NB4 (cell line): Measurements from ENCODE around the gene ASCC3.

Source experiments
- MYC ChIP-seq: IDR thresholded peaks from 2 replicates; pipeline ENCODE4 v1.6.1; 2011; ENCODE audit warnings: low read depth, low read length
- POLR2A ChIP-seq: IDR thresholded peaks from 2 replicates; pipeline ENCODE4 v1.6.1; 2011; ENCODE audit warnings: mild to moderate bottlenecking; ENCODE audit not compliant: insufficient read length; ENCODE audit errors: extremely low read depth
- TF ChIP-seq, protein P1 (sequence below): IDR thresholded peaks from one replicate; pipeline ENCODE4 v1.5.1; 2012; ENCODE audit warnings: low read depth, low read length
- TF ChIP-seq, protein P2 (sequence below): IDR thresholded peaks from 2 replicates; pipeline ENCODE4 v1.6.1; 2011; ENCODE audit warnings: low read depth, low read length

DNA sequence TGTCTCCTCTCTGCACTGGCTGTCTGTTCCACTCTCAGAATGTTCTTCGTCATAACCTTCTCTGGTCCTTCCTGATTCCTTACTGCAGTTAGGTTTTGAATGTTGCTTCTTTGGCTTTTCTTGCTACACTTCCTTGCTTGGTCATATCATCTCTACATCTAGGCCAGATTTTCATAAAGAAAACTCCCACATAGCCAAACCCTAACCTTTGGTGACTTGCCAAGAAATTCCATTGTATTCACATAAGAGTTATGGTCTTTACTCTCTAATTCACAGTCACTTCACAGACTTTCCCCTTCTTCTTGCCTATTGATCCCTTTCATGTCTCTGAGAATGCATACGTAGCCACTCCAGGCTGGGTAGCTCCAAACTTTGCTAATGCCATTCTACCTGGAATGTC is 374.5 kb downstream of the ASCC3 start:
- TF ChIP-seq, protein P1, sequence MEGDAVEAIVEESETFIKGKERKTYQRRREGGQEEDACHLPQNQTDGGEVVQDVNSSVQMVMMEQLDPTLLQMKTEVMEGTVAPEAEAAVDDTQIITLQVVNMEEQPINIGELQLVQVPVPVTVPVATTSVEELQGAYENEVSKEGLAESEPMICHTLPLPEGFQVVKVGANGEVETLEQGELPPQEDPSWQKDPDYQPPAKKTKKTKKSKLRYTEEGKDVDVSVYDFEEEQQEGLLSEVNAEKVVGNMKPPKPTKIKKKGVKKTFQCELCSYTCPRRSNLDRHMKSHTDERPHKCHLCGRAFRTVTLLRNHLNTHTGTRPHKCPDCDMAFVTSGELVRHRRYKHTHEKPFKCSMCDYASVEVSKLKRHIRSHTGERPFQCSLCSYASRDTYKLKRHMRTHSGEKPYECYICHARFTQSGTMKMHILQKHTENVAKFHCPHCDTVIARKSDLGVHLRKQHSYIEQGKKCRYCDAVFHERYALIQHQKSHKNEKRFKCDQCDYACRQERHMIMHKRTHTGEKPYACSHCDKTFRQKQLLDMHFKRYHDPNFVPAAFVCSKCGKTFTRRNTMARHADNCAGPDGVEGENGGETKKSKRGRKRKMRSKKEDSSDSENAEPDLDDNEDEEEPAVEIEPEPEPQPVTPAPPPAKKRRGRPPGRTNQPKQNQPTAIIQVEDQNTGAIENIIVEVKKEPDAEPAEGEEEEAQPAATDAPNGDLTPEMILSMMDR = no peak
- TF ChIP-seq POLR2A (no peak), MYC (no peak)
- TF ChIP-seq, protein P2, sequence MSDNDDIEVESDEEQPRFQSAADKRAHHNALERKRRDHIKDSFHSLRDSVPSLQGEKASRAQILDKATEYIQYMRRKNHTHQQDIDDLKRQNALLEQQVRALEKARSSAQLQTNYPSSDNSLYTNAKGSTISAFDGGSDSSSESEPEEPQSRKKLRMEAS = no peak
